Stimulated activated CD8-positive, alpha-beta memory T cell treated with anti-CD3 and anti-CD28 coated beads, Interleukin-15, amount 100 ng/mL, for 4 hours (primary cell): ENCODE measurements around the gene NPTX1.

Experiments
- DNase-seq, 2 donors: peaks; one replicate each; pipeline ENCODE4 v3.0.0-alpha.2; 2020; ENCODE audit warnings: low read depth in 2 of 2

The NPTX1 gene

DNA sequence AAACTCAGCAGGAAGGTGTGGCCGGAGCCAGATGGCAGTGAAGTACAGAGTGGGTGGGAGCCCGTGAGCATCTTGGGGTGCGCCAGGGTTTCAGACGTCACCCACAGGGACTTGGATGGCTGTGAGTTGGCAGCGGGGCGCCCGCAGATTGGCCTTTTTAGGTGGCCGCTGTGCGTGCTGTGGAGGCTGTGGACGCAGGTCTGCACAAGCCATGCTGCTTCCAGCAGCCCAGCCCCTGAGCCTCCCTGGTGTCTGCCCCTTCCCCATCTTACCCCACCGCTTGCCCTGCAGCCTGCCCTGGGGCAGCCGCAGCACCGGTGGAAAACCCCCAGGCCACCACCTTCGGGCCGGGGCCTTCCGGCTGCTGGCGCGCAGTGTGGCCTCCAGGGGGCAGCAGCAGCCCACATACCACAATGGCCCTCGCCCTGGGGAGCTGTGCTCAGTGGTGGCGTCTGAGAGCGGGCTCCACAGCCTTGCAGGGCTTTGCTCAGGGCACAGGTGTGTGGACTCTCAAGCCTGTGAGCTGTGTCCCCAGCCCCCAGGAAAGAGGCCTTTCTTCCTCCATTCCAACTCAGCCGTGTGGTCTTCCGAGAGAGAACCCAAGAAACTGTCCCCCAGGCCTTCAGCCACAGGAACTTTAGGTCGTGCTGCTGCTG, 49.6 kb downstream of the NPTX1 start:
- DNase-seq = peak; percentile 67 to 68

DNA sequence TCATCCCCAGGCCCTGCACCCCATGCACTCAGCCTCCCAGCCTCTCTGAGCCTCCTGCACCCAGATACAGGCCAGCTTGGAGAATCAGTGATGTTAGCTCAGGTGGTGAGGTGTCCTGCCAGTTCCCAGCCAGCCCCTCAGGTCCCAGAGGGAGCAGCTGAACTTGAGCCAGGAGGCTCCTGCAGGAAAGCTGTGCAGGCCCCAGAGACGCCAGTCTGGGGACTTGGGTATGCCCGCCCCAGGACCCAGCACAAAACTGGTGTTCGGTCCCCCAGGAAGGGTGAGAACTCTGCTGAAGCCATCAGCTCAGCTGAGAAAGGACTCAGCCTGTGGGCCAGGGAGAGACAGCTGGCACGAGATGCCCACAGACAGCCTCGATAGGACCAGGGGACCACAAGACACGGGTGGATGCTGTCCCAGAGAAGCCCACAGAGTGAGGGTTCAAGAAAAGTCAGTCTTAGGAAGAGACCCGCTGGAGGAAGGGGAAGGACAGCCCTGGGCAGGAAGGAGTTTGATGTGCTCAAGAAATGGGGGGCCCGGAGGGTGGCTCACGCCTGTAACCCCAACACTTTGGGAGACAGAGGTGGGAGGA, 50.5 kb downstream of the NPTX1 start:
- no peak for DNase-seq

DNA sequence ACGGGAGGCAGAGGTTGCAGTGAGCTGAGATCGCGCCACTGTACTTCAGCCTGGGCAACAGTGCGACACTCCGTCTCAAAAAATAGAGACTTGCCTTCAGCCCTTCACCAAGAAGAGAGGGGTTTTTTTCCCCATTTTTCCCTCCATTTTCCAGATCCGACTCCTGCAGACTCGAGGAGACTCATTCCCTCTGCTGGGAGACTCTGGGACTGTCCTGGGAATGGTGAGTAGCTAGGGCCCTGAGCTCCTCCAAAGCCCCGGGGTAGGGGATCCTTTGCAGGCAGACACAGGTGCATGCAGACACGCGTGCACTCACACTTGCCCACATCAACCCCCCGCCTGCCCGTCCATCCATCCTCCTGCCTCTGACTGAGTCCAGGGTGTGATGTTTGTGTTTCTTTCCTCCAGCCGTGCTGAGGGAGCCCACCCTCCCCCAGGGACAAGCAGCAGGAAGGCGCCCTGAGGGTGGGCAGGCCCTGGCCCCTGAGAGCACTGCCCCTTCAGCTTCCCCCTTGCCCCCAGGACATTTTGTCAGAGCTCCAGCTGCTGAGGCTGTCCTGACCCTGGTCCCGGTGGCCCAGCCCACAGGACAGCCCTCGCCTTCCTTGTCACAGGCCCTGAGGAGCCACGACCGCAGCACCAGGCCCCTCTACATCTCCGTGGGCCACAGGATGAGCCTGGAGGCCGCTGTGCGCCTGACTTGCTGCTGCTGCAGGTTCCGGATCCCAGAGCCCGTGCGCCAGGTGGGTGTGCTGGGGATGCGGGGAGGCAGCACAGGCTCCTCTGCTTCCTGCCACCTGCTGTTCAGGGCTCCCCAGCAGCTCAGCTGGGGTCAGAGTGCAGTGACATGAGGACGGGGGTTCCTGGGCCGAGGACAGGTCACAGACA, 51.3 kb downstream of the NPTX1 start:
- no peak for DNase-seq

DNA sequence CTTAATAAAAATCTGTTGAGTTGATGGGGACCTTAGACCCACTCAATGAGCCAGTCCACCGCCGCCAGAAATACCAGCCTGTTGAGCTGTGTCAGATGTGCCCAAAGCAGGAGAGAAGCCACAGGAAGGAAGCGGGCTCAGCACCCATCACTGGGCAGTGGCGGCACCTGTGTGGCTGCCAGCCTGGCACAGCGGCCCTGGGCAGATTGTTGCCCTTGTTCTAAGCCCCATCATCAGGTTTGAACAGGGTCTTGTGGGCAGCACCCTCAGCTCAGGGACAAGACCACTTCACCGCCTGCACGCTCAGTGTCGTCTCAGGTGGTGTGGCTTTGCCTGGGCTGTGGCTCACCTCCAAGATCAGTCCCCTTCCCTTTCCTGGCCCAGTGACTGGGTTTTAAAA, 52.1 kb downstream of the NPTX1 start:
- no peak for DNase-seq

DNA sequence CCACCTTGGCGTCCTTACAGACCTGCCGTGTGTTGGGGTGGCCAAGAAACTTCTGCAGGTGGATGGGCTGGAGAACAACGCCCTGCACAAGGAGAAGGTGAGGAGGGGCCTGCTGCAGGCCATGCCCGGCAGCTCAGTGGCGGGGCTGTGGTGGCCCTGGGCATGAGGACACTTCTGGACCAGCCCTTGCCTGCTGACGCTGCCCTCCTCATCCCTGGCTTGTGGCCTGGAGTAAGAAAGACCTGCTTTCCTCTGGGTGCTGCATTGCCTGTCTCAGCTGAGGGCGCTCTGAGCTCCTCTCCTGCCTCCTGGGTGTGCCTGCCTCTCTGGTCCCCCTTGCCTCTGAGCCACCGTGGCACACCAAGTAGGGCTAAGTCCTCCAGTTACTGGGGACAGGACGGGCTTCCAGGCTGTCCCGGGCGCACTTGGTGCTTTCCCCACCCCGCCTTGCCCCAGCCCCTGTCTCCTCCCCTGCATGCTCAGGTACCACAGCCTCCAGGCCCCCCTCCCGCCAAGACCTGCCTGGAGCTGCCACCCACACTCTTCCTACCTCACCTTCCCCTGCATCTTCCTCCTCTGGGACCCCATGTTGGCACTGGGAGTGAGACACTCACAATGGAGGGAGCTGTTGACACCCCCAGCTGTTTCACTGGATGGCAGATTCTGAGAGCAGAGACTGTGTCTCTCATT, 52.7 kb downstream of the NPTX1 start:
- DNase-seq = no peak

DNA sequence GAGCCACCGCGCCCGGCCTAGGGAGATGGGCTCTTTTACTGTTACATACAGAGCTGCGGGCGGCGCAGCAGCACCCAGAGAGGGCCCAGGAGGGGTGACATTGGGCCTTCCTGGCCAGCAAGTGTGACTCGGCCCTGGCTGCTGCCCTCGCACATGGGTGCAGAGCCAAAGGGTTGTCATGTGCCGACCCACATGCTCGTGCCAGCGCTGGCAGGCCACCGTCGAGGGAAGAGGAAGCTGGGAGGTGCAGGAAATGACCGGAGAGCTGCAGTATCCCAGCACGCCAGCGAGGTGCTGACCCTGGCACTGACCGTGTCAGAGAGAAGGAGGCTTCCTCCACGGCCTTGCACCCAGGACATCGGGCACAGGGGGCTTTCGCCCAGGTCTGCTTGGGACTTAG, 53.4 kb downstream of the NPTX1 start:
- no peak for DNase-seq

DNA sequence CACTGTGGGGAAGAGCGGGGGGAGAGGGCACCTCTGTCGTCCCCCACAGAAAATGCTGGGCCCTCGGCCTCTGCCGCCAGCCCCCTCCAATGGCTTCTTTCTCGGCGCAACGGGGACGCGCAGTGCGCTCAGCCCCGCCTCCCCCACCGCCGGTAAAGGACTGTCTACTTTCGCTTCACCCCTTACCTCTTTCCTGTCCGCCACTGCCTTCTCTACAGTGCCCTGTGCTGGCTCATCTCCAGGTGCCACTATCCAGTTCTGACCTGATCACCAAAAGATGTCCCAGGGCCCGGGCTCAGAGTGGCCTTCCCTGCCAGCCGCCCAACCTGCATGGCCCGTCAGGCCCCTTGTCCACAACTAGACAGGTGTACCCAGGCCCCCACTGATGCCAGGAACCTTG, 54.1 kb downstream of the NPTX1 start:
- DNase-seq = no peak

DNA sequence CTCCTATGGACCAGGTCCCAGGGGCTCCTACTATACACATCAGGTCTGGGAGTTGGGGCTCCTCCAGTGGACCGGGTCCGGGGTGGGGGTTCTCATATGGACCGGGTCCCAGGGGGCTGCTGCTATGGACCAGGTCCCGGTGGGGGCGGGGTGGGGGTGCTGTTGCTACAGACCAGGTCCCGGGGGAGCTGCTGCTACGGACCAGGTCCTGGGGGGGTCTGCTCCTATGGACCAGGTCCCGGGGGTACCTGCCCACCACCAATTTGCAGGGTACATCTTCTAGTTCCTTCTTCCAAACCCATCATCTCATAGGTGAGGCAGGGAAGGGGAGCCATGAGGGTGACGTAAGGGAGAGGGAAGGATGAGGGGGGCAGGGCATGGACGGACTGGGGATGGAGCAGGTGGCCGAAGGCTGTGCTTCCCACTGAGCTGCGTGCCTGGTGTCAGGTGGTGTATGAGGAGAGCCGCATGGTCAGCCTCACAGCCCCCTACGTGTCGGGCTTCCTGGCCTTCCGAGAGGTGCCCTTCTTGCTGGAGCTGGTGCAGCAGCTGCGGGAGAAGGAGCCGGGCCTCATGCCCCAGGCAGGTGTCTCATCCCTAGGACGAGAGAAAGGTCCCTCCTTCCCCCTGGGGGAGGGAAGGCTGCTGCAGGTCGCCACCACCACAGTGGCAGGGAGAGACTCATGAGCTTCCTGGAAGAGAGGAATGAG, 54.9 kb downstream of the NPTX1 start:
- no peak for DNase-seq

DNA sequence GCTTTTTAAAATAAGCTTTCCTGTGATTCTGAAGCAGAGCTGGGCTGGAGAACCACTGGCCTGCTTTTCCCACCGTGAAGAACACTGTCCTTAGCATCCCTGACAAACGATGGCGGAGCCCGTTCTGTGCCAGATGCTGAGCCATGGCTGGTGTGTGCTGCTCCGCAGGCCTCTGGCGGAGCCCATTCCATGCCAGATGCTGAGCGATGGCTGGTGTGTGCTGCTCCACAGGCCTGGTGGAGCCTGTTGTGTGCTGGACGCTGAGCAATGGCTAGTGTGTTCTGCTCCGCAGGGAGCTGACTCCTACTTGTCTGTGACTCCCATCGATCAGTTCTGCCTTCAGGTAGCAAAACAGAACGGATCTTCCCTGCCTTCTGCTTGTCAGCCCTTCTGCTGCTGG, 57.2 kb downstream of the NPTX1 start:
- DNase-seq = no peak

DNA sequence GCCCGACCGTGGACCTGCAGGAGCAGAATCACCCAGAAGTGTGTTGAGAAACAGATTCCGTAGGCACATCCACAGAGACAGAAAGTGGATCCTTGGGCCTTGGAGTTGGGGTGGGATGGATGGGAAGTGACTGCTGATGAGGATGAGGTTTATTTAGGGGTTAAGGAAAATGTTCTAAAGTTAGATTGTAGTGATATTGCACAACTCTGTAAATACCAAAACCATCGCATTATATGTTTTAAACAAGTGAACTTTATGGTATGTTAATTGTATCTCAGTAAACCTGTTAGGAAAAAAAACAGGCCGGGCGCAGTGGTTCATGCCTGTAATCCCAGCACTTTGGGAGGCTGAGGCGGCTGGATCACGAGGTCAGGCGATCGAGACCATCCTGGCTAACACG, 57.8 kb downstream of the NPTX1 start:
- DNase-seq = no peak
